ENCODE measurements around the gene LIPJ. TPM values are rescaled to one million over a fixed set of nuclear protein-coding genes. Genes with fewer than 3 reads are reported as not detected.

The LIPJ gene
- total RNA-seq, 1 experiment from 2014 or later, result not detected

- Histone ChIP-seq H3K79me2 (ENCODE audit: insufficient read depth, low read length) (no peaks in the 10 kb centered on the region), H4K20me1 (ENCODE audit: insufficient read depth) (no peaks in the 10 kb centered on the region), H3K36me3 (ENCODE audit: control insufficient read depth in 1 of 2, insufficient read depth in 2 of 2, low read length in 2 of 2) (no peaks in the 10 kb centered on the region), H2AFZ (ENCODE audit: low read depth, low read length, poor library complexity, severe bottlenecking) (peak overlapping the region; percentile 97), H3K9ac (ENCODE audit: low read length) (no peak overlapping the region), H3K9me2 (ENCODE audit: insufficient read depth) (no peaks in the 10 kb centered on the region), H3K4me2 (ENCODE audit: low read length) (no peak overlapping the region), H3K9me3 (ENCODE audit: control insufficient read depth in 1 of 2, insufficient read depth in 1 of 2, low read depth in 1 of 2, low read length in 2 of 2) (no peaks in the 10 kb centered on the region), H3K4me3 (replicated peaks in 1 of 2; ENCODE audit: low read depth in 1 of 2, low read length in 2 of 2) (no peak overlapping the region), H3K27me3 (ENCODE audit: insufficient read depth, low read length) (no peaks in the 10 kb centered on the region), H3K4me1 (ENCODE audit: control insufficient read depth in 1 of 2, insufficient read depth in 2 of 2, low read length in 2 of 2) (no peaks in the 10 kb centered on the region), H3K27ac (ENCODE audit: low read depth, low read length) (no peak overlapping the region)
- ChIA-PET RAD21 (ENCODE audit: low non-redundant PET in 1 of 2, low total read pairs in 2 of 2, uncharacterized antibody in 2 of 2, unreplicated experiment in 2 of 2) (interaction anchor here (0.8 to 1.5 kb wide), 10 partner anchors 11 to 369 kb away, joined by 3 to 11 read pairs (median 4); no protein-coding TSS in a partner anchor), POLR2A (no interaction called here), CTCF (interaction anchor here (0.6 to 3.1 kb wide), 31 partner anchors 10 to 714 kb away, joined by 3 to 41 read pairs (median 5); no protein-coding TSS in a partner anchor)
- no TSS peak for BruUV-seq (replicated peaks)
- ATAC-seq (peak; percentile 80), DNase-seq (ENCODE audit: low read depth, low spot score) (peak; percentile 12)
- intact Hi-C loops (cut with micrococcal nuclease), result loop anchor here (1.0 to 5.0 kb wide), 4 partner anchors 227 to 652 kb away; no protein-coding TSS in a partner anchor
- no peak for TF ChIP-seq MAX (IDR thresholded peaks at IDR 0.05)
- no peak for TF ChIP-seq EGR1 (IDR thresholded peaks at IDR 0.05; ENCODE audit: low read depth)
- TF ChIP-seq ZBTB33 (IDR thresholded peaks at IDR 0.05; ENCODE audit: extremely low read depth, insufficient replicate concordance, low read length), result no peak
- TF ChIP-seq YY1 (IDR thresholded peaks at IDR 0.05; ENCODE audit: extremely low read depth, insufficient replicate concordance, low read depth, low read length), result no peak
- no peak for TF ChIP-seq ATF3 (IDR thresholded peaks at IDR 0.05)
- no peak for TF ChIP-seq ZNF274 (IDR thresholded peaks at IDR 0.05; ENCODE audit: low read depth, low read length)
- no peak for TF ChIP-seq SIN3A (IDR thresholded peaks at IDR 0.05; ENCODE audit: low read depth)
- TF ChIP-seq CEBPB (IDR thresholded peaks at IDR 0.05; ENCODE audit: low read depth), result 0 out of 2 replicates have a peak, but pooled peaks have one; percentile 8
- TF ChIP-seq SRF (IDR thresholded peaks at IDR 0.05; ENCODE audit: low read depth), result no peak
- no peak for TF ChIP-seq SP1 (IDR thresholded peaks at IDR 0.05; ENCODE audit: low read depth)
- no peak for TF ChIP-seq REST (IDR thresholded peaks at IDR 0.05; ENCODE audit: low read depth)
- TF ChIP-seq JUND (IDR thresholded peaks at IDR 0.05), result no peak
- TF ChIP-seq TCF7L2 (IDR thresholded peaks at IDR 0.05; ENCODE audit: borderline replicate concordance, extremely low read depth, insufficient read depth, insufficient read length), result no peak
- TF ChIP-seq POLR2AphosphoS5 (IDR thresholded peaks at IDR 0.05; ENCODE audit: low read depth, low read length), result no peak
- no peak for TF ChIP-seq ZFX (IDR thresholded peaks at IDR 0.05)
- TF ChIP-seq POLR2A (IDR thresholded peaks at IDR 0.05; ENCODE audit: borderline replicate concordance, extremely low read depth, insufficient read depth, insufficient read length), result no peak
- TF ChIP-seq CTCF (IDR thresholded peaks at IDR 0.05 in 2 of 3, conservative IDR thresholded peaks at IDR 0.05 in 1 of 3; ENCODE audit: borderline replicate concordance in 1 of 3, insufficient read depth in 1 of 3, low read depth in 2 of 3, low read length in 2 of 3), result peak; percentile 29 to 67 (median 64)
- TF ChIP-seq CBX3 (IDR thresholded peaks at IDR 0.05; ENCODE audit: low read depth), result no peak
- no peak for TF ChIP-seq EZH2phosphoT487 (IDR thresholded peaks at IDR 0.05; ENCODE audit: borderline replicate concordance)
- TF ChIP-seq EZH2 (IDR thresholded peaks at IDR 0.05), result no peak
- TF ChIP-seq FOSL1 (IDR thresholded peaks at IDR 0.05; ENCODE audit: low read depth), result peak; percentile 8; the same call in 1 of the 2 replicates
Measured at GRCh38 chr10:88565072-88565471, 21.5 kb upstream of the LIPJ start.
